ENCODE measurements around the gene SETD1A.

Gene SETD1A

DNA sequence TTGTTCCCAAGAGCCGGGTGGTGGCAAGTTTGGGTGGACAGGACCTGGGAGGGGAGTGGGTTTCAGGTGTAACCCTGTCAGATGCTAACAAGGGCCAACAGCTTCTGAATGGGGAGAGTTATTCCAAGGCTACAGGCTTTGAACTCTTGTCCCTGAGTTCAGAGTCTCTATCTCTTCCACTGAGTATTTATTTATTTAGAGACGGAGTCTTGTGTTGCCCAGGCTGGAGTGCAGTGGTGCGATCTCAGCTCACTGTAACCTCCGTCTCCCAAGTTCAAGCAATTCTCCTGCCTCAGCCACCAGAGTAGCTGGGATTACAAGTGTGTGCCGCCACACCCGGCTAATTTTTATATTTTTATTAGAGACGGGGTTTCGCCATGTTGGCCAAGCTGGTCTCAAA, 2.6 kb upstream of the SETD1A start:
- TF ChIP-seq, protein P1, sequence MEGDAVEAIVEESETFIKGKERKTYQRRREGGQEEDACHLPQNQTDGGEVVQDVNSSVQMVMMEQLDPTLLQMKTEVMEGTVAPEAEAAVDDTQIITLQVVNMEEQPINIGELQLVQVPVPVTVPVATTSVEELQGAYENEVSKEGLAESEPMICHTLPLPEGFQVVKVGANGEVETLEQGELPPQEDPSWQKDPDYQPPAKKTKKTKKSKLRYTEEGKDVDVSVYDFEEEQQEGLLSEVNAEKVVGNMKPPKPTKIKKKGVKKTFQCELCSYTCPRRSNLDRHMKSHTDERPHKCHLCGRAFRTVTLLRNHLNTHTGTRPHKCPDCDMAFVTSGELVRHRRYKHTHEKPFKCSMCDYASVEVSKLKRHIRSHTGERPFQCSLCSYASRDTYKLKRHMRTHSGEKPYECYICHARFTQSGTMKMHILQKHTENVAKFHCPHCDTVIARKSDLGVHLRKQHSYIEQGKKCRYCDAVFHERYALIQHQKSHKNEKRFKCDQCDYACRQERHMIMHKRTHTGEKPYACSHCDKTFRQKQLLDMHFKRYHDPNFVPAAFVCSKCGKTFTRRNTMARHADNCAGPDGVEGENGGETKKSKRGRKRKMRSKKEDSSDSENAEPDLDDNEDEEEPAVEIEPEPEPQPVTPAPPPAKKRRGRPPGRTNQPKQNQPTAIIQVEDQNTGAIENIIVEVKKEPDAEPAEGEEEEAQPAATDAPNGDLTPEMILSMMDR (conservative IDR thresholded peaks at IDR 0.05; ENCODE audit: low read depth, low read length), result no peak
- DNase-seq (ENCODE audit: low read depth), result no peak

DNA sequence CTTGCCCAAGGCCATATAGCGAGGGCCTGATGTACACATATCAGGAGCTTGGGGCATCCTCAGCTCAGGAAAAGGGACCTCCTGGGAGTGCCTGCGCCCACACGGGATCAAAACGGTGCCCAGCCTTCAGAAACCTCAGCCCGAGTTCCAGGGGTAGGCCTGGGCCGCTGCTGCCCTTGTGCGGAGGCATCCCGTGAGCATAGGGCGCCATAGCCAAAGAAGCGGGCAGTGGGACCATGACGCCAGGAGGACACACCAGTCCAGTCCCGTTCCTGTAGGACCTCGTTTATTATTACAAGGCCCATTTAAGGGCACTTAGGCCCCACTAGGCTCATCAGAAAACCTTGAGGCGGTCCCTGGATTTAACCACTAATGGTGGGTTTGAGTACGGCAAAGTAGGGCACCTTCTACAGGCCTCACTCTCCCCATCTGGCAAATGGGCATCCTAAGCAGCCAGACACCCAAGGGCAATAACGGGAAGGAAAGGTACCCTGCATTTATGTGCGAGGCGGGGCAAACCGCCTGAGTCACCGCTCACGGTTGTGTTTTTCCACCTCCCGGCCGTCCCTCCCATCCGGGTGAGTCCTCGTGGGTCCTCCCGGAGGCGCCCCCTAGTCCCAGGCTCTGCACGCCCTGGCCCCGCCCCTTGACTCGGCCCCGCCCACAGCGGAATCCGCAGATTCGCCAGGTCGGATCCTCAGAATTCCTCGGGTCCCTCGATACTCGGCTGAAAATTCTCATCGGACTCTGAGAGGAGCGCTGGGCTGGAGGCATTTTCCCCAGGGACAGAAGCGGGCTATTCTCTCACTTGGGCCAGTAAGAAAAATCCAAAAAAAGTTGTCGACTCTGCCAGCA, 726 bp upstream of the SETD1A start:
- TF ChIP-seq, protein P1 (conservative IDR thresholded peaks at IDR 0.05; ENCODE audit: low read depth, low read length), result peak; percentile 41
- peak overlapping the region; percentile 88 for H3K4me3 ChIP-seq (ENCODE audit: low read depth, low read length)
- peak; percentile 90 for DNase-seq (ENCODE audit: low read depth)

More for the DNA sequence above, 2.6 kb upstream of the SETD1A start:
- H3K4me3 ChIP-seq (ENCODE audit: low read depth, low read length), result no peak overlapping the region

- peak; percentile 49 for DNase-seq (ENCODE audit: low read depth)
- H3K4me3 ChIP-seq (ENCODE audit: low read depth, low read length), result peak overlapping the region; percentile 88
- TF ChIP-seq, protein P1 (conservative IDR thresholded peaks at IDR 0.05; ENCODE audit: low read depth, low read length), result no peak
Measured at GRCh38 chr16:30958175-30959079, 873 bp downstream of the SETD1A start.

- DNase-seq (ENCODE audit: low read depth), result no peak
- TF ChIP-seq, protein P1 (conservative IDR thresholded peaks at IDR 0.05; ENCODE audit: low read depth, low read length), result no peak
- no peak overlapping the region for H3K4me3 ChIP-seq (ENCODE audit: low read depth, low read length)
Measured at GRCh38 chr16:30961384-30961783, 3.8 kb downstream of the SETD1A start.

DNA sequence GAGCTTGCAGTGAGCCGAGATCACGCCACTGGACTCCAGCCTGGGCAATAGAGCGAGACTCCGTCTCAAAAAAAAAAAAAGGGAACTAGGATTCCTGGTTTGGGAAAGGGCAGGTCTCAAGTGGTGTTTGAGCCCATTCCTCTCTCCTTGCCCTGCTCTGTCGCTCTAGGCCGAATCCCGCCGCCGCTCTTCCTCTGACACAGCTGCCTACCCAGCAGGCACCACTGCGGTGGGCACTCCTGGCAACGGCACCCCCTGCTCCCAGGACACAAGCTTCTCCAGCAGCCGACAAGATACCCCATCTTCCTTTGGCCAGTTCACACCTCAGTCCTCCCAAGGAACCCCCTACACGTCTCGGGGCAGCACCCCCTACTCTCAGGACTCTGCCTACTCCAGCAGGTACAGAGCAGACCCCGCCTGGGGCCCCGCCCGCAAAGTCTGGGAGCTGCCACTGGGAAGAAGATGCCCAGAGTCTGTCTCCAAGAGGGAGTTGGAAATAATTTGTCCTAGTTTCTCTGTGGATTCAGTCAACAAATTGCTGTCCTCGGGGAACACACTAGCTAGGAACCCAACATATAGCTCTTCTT, 6.5 kb downstream of the SETD1A start:
- TF ChIP-seq, protein P1 (conservative IDR thresholded peaks at IDR 0.05; ENCODE audit: low read depth, low read length), result no peak
- H3K4me3 ChIP-seq (ENCODE audit: low read depth, low read length), result no peak overlapping the region
- no peak for DNase-seq (ENCODE audit: low read depth)

GRCh38 chr16:30964574-30965226, 7.1 kb downstream of the SETD1A start:
- DNase-seq (ENCODE audit: low read depth), result no peak
- no peak overlapping the region for H3K4me3 ChIP-seq (ENCODE audit: low read depth, low read length)
- TF ChIP-seq, protein P1 (conservative IDR thresholded peaks at IDR 0.05; ENCODE audit: low read depth, low read length), result no peak

Measured in choroid plexus epithelial cell (primary cell).